HepG2 (cell line): Measurements from ENCODE around the gene MLANA. TPM values are rescaled to one million over a fixed set of nuclear protein-coding genes. Genes with fewer than 3 reads are reported as not detected.

Source experiments
- CAMTA2 ChIP-seq: sonication (generic); formaldehyde crosslinking; IDR thresholded peaks from 2 replicates; pipeline ENCODE4 v1.4.0; 2020; ENCODE audit warnings: mild to moderate bottlenecking, missing genetic modification reagents, borderline replicate concordance
- CREB1 ChIP-seq, 2 experiments: fragments of 450-650 bp in 1 of 2; IDR thresholded peaks; 2 replicates each; pipeline ENCODE4 v1.6.1; 2016 to 2017; ENCODE audit warnings: control low read depth in 1 of 2, mild to moderate bottlenecking in 1 of 2, missing compliant biosample characterization in 1 of 2, missing genetic modification characterization in 1 of 2
- IRX3 ChIP-seq: sonication (generic); formaldehyde crosslinking; IDR thresholded peaks from 2 replicates; pipeline ENCODE4 v1.8.1; 2023; ENCODE audit warnings: mild to moderate bottlenecking, low read depth, missing genetic modification reagents, borderline replicate concordance
- KDM3A ChIP-seq: IDR thresholded peaks from 2 replicates; pipeline ENCODE4 v1.6.1; 2018; ENCODE audit warnings: low read depth, missing compliant biosample characterization
- MBNL3 ChIP-seq: fragments of 250-450 bp; sonication (Bioruptor Pico); conservative IDR thresholded peaks from 2 replicates; pipeline ENCODE4 v1.8.0; 2022; ENCODE audit warnings: mild to moderate bottlenecking, inconsistent platforms
- NR1H2 ChIP-seq: sonication (generic); formaldehyde crosslinking; IDR thresholded peaks from 2 replicates; pipeline ENCODE4 v1.8.1; 2022; ENCODE audit warnings: low read depth, missing genetic modification reagents, borderline replicate concordance
- TBL1XR1 ChIP-seq: fragments of 150-350 bp; IDR thresholded peaks from 2 replicates; pipeline ENCODE4 v1.6.1; 2014; ENCODE audit warnings: borderline replicate concordance, low read length; ENCODE audit not compliant: partially characterized antibody
- TOPORS ChIP-seq: sonication (generic); formaldehyde crosslinking; IDR thresholded peaks from 2 replicates; pipeline ENCODE4 v1.8.0; 2023; ENCODE audit warnings: mild to moderate bottlenecking, missing genetic modification reagents
- ZKSCAN5 ChIP-seq: sonication (generic); formaldehyde crosslinking; IDR thresholded peaks from 2 replicates; pipeline ENCODE4 v1.5.1; 2020; ENCODE audit warnings: mild to moderate bottlenecking, missing genetic modification reagents
- ZNF101 ChIP-seq: sonication (generic); formaldehyde crosslinking; IDR thresholded peaks from 2 replicates; pipeline ENCODE4 v1.4.0; 2020; ENCODE audit warnings: mild to moderate bottlenecking, low read depth, missing genetic modification reagents, borderline replicate concordance
- ZNF136 ChIP-seq: sonication (generic); formaldehyde crosslinking; IDR thresholded peaks from 2 replicates; pipeline ENCODE4 v1.8.1; 2022; ENCODE audit warnings: low read depth, mild to moderate bottlenecking, moderate library complexity, missing genetic modification reagents
- ZNF230 ChIP-seq: sonication (generic); formaldehyde crosslinking; IDR thresholded peaks from 2 replicates; pipeline ENCODE4 v1.4.0; 2020; ENCODE audit warnings: mild to moderate bottlenecking, missing genetic modification reagents
- ZNF256 ChIP-seq: sonication (generic); formaldehyde crosslinking; conservative IDR thresholded peaks from 2 replicates; pipeline ENCODE4 v1.4.0; 2020; ENCODE audit warnings: missing genetic modification reagents
- ZNF530 ChIP-seq: sonication (generic); formaldehyde crosslinking; IDR thresholded peaks from 2 replicates; pipeline ENCODE4 v1.5.0; 2020; ENCODE audit warnings: low read depth, mild to moderate bottlenecking, missing genetic modification reagents
- ZNF557 ChIP-seq: sonication (generic); formaldehyde crosslinking; IDR thresholded peaks from 2 replicates; pipeline ENCODE4 v1.4.0; 2020; ENCODE audit warnings: missing genetic modification reagents
- ZNF773 ChIP-seq: sonication (generic); formaldehyde crosslinking; IDR thresholded peaks from 2 replicates; pipeline ENCODE4 v1.4.0; 2020; ENCODE audit warnings: missing genetic modification reagents, borderline replicate concordance
- polyA plus RNA-seq, 8 experiments: library from polyadenylated mRNA; depleted of rRNA in 3 of 8; stranded (reverse) in 7 of 8; unstranded in 1 of 8; fragments of >200 nt; fragmentation: Illumina TruSeq in 4 of 8; extraction: Trizol in 4 of 8; gene quantifications; 2 replicates each; pipeline versions ENCODE4 v1.2.1 to v1.2.3, GENCODE V29; 2011 to 2016; ENCODE audit warnings: low read depth in 4 of 8, missing spikeins in 1 of 8, mixed read lengths in 1 of 8; ENCODE audit not compliant: insufficient read depth in 1 of 8
- total RNA-seq, 5 experiments: library from RNA; depleted of rRNA; stranded (reverse); fragments of >200 nt; fragmentation: Illumina TruSeq; extraction: Trizol; gene quantifications; 2 replicates each; pipeline ENCODE4 v1.2.3, GENCODE V29; 2016; ENCODE audit warnings: low read depth in 1 of 5
- TF ChIP-seq, protein P1 (sequence below): sonication (generic); formaldehyde crosslinking; IDR thresholded peaks from 2 replicates; pipeline ENCODE4 v1.4.0; 2020; ENCODE audit warnings: missing genetic modification reagents
- TF ChIP-seq, protein P2 (sequence below): sonication (generic); formaldehyde crosslinking; IDR thresholded peaks from 2 replicates; pipeline ENCODE4 v1.8.1; 2022; ENCODE audit warnings: low read depth, mild to moderate bottlenecking, missing genetic modification reagents
- TF ChIP-seq, protein P3 (sequence below): sonication (generic); formaldehyde crosslinking; IDR thresholded peaks from 2 replicates; pipeline ENCODE4 v1.4.0; 2020; ENCODE audit warnings: mild to moderate bottlenecking, low read depth, missing genetic modification reagents
- TF ChIP-seq, protein P4 (sequence below): IDR thresholded peaks from 2 replicates; pipeline ENCODE4 v1.6.1; 2012; ENCODE audit warnings: low read depth, low read length, improper control_type of control experiment

MLANA gene
- total and polyA plus RNA-seq, 2 of the 13 experiments (the other 11 are each of a cell fraction or from before 2014, with no cell fraction given), result 0.11 to 0.18 TPM

DNA sequence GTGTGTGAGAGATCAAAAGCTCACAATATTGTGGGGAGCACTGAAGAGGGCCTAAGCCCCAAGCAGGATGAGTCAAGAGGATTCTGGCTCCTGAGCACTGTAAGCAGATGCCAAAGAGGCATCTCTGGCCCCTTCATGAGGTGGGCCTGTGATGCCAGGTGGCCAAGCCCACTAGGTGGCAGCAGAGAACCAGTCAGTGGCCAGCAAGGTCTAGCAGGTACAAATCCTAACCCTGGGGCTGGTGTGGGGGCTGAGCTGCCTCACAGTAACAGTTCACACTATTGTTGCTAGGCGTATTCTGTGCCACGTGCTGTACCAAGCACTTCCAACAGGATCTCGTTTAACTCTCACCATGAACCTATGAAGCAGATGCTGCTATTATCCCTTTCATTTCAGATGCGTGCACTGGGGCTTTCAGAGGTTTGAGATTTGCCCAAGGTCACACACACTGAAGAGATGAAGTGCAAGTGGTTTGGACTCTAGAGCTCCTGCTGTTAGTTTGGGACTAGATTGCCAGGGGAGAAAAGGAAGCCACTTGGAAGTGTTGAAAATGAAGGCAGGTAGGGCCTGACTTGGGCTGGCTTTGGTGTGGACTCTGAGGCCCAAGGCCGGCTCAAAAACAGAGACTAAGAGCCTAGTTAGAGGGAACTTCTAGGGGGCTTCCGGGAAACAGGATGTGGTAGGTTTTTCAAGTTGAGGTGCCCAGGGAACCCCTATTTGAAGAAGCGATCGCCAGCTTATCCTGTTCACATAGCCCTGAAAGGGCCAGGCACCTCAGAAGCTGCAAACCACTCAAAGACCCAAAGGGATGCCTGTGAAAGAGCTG, 4.4 kb upstream of the MLANA start (continued):
- TF ChIP-seq, protein P1, sequence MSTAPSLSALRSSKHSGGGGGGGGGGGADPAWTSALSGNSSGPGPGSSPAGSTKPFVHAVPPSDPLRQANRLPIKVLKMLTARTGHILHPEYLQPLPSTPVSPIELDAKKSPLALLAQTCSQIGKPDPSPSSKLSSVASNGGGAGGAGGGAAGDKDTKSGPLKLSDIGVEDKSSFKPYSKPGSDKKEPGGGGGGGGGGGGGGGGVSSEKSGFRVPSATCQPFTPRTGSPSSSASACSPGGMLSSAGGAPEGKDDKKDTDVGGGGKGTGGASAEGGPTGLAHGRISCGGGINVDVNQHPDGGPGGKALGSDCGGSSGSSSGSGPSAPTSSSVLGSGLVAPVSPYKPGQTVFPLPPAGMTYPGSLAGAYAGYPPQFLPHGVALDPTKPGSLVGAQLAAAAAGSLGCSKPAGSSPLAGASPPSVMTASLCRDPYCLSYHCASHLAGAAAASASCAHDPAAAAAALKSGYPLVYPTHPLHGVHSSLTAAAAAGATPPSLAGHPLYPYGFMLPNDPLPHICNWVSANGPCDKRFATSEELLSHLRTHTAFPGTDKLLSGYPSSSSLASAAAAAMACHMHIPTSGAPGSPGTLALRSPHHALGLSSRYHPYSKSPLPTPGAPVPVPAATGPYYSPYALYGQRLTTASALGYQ (CRISPR knock-in tag), result no peak
- TF ChIP-seq ZKSCAN5, result no peak
- TF ChIP-seq, protein P2, sequence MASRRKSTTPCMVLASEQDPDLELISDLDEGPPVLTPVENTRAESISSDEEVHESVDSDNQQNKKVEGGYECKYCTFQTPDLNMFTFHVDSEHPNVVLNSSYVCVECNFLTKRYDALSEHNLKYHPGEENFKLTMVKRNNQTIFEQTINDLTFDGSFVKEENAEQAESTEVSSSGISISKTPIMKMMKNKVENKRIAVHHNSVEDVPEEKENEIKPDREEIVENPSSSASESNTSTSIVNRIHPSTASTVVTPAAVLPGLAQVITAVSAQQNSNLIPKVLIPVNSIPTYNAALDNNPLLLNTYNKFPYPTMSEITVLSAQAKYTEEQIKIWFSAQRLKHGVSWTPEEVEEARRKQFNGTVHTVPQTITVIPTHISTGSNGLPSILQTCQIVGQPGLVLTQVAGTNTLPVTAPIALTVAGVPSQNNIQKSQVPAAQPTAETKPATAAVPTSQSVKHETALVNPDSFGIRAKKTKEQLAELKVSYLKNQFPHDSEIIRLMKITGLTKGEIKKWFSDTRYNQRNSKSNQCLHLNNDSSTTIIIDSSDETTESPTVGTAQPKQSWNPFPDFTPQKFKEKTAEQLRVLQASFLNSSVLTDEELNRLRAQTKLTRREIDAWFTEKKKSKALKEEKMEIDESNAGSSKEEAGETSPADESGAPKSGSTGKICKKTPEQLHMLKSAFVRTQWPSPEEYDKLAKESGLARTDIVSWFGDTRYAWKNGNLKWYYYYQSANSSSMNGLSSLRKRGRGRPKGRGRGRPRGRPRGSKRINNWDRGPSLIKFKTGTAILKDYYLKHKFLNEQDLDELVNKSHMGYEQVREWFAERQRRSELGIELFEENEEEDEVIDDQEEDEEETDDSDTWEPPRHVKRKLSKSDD (CRISPR knock-in tag), result no peak
- TF ChIP-seq ZNF136, result no peak
- no peak for TF ChIP-seq MBNL3 (CRISPR knock-in tag)
- TF ChIP-seq ZNF230 (CRISPR knock-in tag), result no peak
- TF ChIP-seq ZNF557 (CRISPR knock-in tag), result no peak
- no peak for TF ChIP-seq NR1H2 (CRISPR knock-in tag)
- TF ChIP-seq, protein P3, sequence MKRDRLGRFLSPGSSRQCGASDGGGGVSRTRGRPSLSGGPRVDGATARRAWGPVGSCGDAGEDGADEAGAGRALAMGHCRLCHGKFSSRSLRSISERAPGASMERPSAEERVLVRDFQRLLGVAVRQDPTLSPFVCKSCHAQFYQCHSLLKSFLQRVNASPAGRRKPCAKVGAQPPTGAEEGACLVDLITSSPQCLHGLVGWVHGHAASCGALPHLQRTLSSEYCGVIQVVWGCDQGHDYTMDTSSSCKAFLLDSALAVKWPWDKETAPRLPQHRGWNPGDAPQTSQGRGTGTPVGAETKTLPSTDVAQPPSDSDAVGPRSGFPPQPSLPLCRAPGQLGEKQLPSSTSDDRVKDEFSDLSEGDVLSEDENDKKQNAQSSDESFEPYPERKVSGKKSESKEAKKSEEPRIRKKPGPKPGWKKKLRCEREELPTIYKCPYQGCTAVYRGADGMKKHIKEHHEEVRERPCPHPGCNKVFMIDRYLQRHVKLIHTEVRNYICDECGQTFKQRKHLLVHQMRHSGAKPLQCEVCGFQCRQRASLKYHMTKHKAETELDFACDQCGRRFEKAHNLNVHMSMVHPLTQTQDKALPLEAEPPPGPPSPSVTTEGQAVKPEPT, result no peak
- 0 out of 2 replicates have a peak, but pooled peaks have one; percentile 40 for TF ChIP-seq CAMTA2 (CRISPR knock-in tag)
- TF ChIP-seq, protein P4, sequence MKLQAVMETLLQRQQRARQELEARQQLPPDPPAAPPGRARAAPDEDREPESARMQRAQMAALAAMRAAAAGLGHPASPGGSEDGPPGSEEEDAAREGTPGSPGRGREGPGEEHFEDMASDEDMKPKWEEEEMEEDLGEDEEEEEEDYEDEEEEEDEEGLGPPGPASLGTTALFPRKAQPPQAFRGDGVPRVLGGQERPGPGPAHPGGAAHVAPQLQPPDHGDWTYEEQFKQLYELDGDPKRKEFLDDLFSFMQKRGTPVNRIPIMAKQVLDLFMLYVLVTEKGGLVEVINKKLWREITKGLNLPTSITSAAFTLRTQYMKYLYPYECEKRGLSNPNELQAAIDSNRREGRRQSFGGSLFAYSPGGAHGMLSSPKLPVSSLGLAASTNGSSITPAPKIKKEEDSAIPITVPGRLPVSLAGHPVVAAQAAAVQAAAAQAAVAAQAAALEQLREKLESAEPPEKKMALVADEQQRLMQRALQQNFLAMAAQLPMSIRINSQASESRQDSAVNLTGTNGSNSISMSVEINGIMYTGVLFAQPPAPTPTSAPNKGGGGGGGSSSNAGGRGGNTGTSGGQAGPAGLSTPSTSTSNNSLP, result no peak
- TF ChIP-seq ZNF101 (CRISPR knock-in tag), result no peak
- no peak for TF ChIP-seq ZNF256 (CRISPR knock-in tag)
- 0 out of 2 replicates have a peak, but pooled peaks have one; percentile 50 for TF ChIP-seq KDM3A (CRISPR knock-in tag)
- no peak for TF ChIP-seq CREB1 (IDR thresholded peaks at IDR 0.05)
- TF ChIP-seq CREB1 (CRISPR knock-in tag; IDR thresholded peaks at IDR 0.05), result no peak
- TF ChIP-seq ZNF773 (CRISPR knock-in tag), result no peak
- TF ChIP-seq TBL1XR1, result no peak
- no peak for TF ChIP-seq TOPORS
- no peak for TF ChIP-seq IRX3 (CRISPR knock-in tag)
- no peak for TF ChIP-seq ZNF530 (CRISPR knock-in tag)
